Peyer's patch (tissue), 4 donors: ENCODE results near the gene ZMYM1. TPM values are rescaled to one million over a fixed set of nuclear protein-coding genes. Genes with fewer than 3 reads are reported as not detected.

Experiments
- DNase-seq, 3 donors: peaks; one replicate each; pipeline ENCODE4 v3.0.0-alpha.2; 2017 to 2019
- H3K27ac ChIP-seq, 4 donors: fragments of 200-600 bp; sonication (generic); one replicate each; pipeline ENCODE4 v1.5.1; 2016 to 2019
- H3K27me3 ChIP-seq, 2 donors: fragments of 200-600 bp; sonication (generic); one replicate each; pipeline ENCODE4 v1.5.1; 2019
- H3K36me3 ChIP-seq, 3 donors: fragments of 200-600 bp; sonication (generic); one replicate each; pipeline ENCODE4 v1.5.1; 2016 to 2019
- H3K4me1 ChIP-seq, 4 donors: fragments of 200-600 bp; sonication (generic); one replicate each; pipeline ENCODE4 v1.5.1; 2016 to 2019
- H3K4me3 ChIP-seq, 4 donors: fragments of 200-600 bp; sonication (generic); 1 replicate in 3 of 4; 2 replicates in 1 of 4; pipeline ENCODE4 v1.5.1; 2016 to 2019; ENCODE audit warnings: mild to moderate bottlenecking in 1 of 4
- H3K9me3 ChIP-seq, 4 donors: fragments of 200-600 bp; sonication (generic); one replicate each; pipeline ENCODE4 v1.5.1; 2016 to 2019; ENCODE audit warnings: mild to moderate bottlenecking in 1 of 4
- CTCF ChIP-seq, 6 experiments: fragments of 450-650 bp in 4 of 6; fragments of 200-600 bp in 2 of 6; sonication (generic) in 1 of 6; IDR thresholded peaks; one replicate each; pipeline ENCODE4 v1.5.1; 2017 to 2019; ENCODE audit warnings: antibody characterized with exemption in 6 of 6, mild to moderate bottlenecking in 3 of 6, moderate library complexity in 1 of 6
- POLR2A ChIP-seq, 2 donors: fragments of 450-650 bp; IDR thresholded peaks; one replicate each; pipeline ENCODE4 v1.5.1; 2017; ENCODE audit warnings: antibody characterized with exemption in 2 of 2, mild to moderate bottlenecking in 2 of 2, moderate library complexity in 2 of 2
- total RNA-seq, 4 donors: library from RNA; depleted of rRNA; stranded (reverse); fragments of >200 nt; gene quantifications; one replicate each; pipeline ENCODE4 v1.1.0, GENCODE V29; 2016

Gene ZMYM1
- total RNA-seq, 4 donors from 2014 or later, result 9.6 to 44.6 (median 13.1) TPM

DNA sequence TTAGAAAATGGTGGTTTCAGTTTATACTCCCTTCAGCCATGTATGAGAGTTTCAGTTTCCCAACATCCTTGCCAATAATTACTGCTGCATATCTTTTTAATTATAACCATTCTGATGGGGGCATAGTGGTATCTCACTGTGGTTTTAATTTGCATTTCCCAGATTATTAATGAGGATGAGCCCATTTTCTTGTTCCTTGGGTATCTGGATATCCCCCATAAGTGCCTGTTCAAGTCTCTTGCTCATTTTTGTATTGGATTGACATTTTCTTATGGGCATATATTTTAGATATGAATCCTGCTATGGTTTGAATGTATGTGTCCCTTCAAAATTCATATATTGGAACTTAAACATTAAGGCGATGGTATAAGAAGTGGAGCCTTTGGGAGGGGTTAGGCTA, 45.8 kb upstream of the ZMYM1 start:
- H3K36me3 ChIP-seq, result no peaks in the 10 kb centered on the region

GRCh38 chr1:35036621-35037020, 42.6 kb upstream of the ZMYM1 start:
- no peak overlapping the region for H3K4me3 ChIP-seq
- no peaks in the 10 kb centered on the region for H3K27me3 ChIP-seq
- H3K27ac ChIP-seq, result no peak overlapping the region
- H3K36me3 ChIP-seq, result no peaks in the 10 kb centered on the region
- H3K4me1 ChIP-seq, result no peaks in the 10 kb centered on the region
- no peaks in the 10 kb centered on the region for H3K9me3 ChIP-seq
- TF ChIP-seq CTCF (IDR thresholded peaks at IDR 0.05) (no peak), POLR2A (IDR thresholded peaks at IDR 0.05) (no peak)
- no peak for DNase-seq

More for the DNA sequence above, 45.8 kb upstream of the ZMYM1 start:
- Histone ChIP-seq H3K27ac (no peak overlapping the region), H3K9me3 (no peaks in the 10 kb centered on the region), H3K4me3 (no peak overlapping the region), H3K4me1 (peaks cover 0 to 12% (median 5%) of the 10 kb centered on the region in 4 donors), H3K27me3 (no peaks in the 10 kb centered on the region)
- no peak for DNase-seq
- TF ChIP-seq POLR2A (IDR thresholded peaks at IDR 0.05) (no peak), CTCF (IDR thresholded peaks at IDR 0.05) (no peak)

DNA sequence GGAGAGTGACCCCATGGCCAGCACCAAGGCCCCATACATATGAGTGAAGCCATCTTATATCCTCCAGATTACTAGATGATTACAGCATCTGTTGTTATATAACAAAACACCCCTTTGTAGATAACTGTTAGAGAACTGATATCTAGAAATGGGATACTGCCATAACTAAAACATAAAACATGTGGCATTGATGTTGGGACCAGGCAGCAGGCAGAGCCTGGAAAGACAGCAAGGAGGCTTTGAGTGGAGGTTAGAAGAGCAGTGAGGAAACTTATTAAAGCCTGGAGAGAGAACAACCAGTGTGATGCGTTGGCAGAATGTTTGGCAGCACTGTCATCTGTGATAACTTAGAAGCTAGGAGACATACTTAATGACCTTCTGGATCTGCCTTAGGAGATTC, 42.0 kb upstream of the ZMYM1 start:
- Histone ChIP-seq H3K4me3 (no peak overlapping the region), H3K27me3 (no peaks in the 10 kb centered on the region), H3K27ac (no peak overlapping the region), H3K9me3 (no peaks in the 10 kb centered on the region), H3K4me1 (no peaks in the 10 kb centered on the region), H3K36me3 (no peaks in the 10 kb centered on the region)
- DNase-seq, result no peak
- TF ChIP-seq POLR2A (IDR thresholded peaks at IDR 0.05), result no peak

DNA sequence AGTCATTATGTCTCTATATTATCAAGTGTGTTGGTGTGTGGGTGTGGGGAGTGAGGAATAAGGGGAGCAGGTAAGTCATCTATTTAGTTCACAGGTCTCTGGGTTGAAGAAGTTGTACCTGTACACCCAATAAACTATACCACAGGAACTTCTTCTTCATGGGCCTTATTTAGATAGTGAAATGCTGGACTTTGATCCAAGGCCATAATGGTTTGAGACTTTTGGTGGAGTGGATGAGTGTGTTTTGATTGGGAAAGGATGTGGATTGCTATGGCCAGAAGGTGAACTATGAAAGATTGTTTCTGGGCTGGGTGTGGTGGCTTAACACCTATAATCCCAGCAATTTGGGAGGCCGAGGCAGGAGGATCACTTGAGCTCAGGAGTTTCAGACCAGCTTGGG, 40.5 kb upstream of the ZMYM1 start:
- DNase-seq, result no peak
- H3K9me3 ChIP-seq, result no peaks in the 10 kb centered on the region
- no peaks in the 10 kb centered on the region for H3K36me3 ChIP-seq
- no peaks in the 10 kb centered on the region for H3K4me1 ChIP-seq
- no peak overlapping the region for H3K4me3 ChIP-seq
- TF ChIP-seq CTCF (IDR thresholded peaks at IDR 0.05), result no peak
- TF ChIP-seq POLR2A (IDR thresholded peaks at IDR 0.05), result no peak
- no peak overlapping the region for H3K27ac ChIP-seq
- no peaks in the 10 kb centered on the region for H3K27me3 ChIP-seq

DNA sequence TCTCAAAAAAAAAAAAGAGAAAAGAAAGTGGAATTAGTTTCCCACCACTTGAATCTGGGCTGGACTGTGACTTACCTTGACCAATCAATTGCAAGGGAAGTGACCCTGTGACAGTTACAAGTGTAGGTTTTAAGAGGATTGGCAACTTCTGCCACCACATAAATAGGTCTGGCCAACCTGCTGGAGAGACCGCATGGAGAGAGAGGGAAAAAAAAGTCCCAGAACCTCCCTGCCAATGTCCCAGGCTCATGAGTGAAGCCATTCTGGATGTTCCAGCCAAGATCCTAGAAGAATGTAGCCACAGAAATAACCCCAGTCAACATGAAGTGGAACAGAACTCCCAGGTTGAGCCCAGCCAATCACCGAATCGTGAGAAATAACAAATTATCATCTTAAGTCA, 35.7 kb upstream of the ZMYM1 start:
- TF ChIP-seq CTCF (IDR thresholded peaks at IDR 0.05) (no peak), POLR2A (IDR thresholded peaks at IDR 0.05) (no peak)
- H3K27me3 ChIP-seq, result no peaks in the 10 kb centered on the region
- H3K9me3 ChIP-seq, result no peaks in the 10 kb centered on the region
- H3K36me3 ChIP-seq, result no peaks in the 10 kb centered on the region
- no peaks in the 10 kb centered on the region for H3K4me1 ChIP-seq
- no peak for DNase-seq
- H3K27ac ChIP-seq, result no peak overlapping the region
- H3K4me3 ChIP-seq, result no peak overlapping the region

- no peak for DNase-seq
Measured at GRCh38 chr1:35044431-35044830, 34.8 kb upstream of the ZMYM1 start.

More at GRCh38 chr1:35044431-35044830, 34.8 kb upstream of the ZMYM1 start:
- no peak overlapping the region for H3K27ac ChIP-seq
- H3K27me3 ChIP-seq, result no peaks in the 10 kb centered on the region
- no peaks in the 10 kb centered on the region for H3K9me3 ChIP-seq
- no peaks in the 10 kb centered on the region for H3K36me3 ChIP-seq
- H3K4me1 ChIP-seq, result no peaks in the 10 kb centered on the region
- TF ChIP-seq POLR2A (IDR thresholded peaks at IDR 0.05) (no peak), CTCF (IDR thresholded peaks at IDR 0.05) (no peak)
- no peak overlapping the region for H3K4me3 ChIP-seq
